Epithelial cell of esophagus (primary cell): ENCODE results near the gene DNAH6.

Source experiments
- DNase-seq: peaks from one replicate; pipeline ENCODE4 v3.0.0; 2010; ENCODE audit warnings: low read depth
- H3K4me3 ChIP-seq: 2 replicates; pipeline ENCODE4 v1.5.1; 2011; ENCODE audit warnings: mild to moderate bottlenecking, low read length, control low read depth
- TF ChIP-seq, protein P1 (sequence below): IDR thresholded peaks from 2 replicates; pipeline ENCODE4 v1.5.1; 2011; ENCODE audit warnings: low read depth, mild to moderate bottlenecking, low read length, control low read depth, inconsistent platforms; ENCODE audit not compliant: insufficient read depth; ENCODE audit errors: missing control alignments

Gene DNAH6

DNA sequence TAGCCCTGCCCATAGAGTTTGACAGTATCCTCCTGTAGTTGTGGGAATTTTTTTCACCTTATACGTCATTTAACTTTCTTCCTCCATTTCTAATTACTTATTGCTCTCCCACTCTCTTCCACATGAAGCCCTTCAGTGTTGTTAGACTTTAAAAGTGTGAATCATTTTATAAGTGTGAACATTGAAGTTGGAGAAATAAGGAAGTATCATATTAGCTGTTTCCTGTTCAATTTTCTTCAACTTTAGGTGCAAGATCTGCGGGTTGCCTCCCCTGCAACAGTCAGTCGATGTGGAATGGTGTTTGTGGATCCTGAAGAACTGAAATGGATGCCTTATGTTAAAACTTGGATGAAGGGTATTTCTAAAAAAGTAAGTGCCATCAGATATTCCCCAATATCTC, 138.1 kb downstream of the DNAH6 start:
- TF ChIP-seq, protein P1, sequence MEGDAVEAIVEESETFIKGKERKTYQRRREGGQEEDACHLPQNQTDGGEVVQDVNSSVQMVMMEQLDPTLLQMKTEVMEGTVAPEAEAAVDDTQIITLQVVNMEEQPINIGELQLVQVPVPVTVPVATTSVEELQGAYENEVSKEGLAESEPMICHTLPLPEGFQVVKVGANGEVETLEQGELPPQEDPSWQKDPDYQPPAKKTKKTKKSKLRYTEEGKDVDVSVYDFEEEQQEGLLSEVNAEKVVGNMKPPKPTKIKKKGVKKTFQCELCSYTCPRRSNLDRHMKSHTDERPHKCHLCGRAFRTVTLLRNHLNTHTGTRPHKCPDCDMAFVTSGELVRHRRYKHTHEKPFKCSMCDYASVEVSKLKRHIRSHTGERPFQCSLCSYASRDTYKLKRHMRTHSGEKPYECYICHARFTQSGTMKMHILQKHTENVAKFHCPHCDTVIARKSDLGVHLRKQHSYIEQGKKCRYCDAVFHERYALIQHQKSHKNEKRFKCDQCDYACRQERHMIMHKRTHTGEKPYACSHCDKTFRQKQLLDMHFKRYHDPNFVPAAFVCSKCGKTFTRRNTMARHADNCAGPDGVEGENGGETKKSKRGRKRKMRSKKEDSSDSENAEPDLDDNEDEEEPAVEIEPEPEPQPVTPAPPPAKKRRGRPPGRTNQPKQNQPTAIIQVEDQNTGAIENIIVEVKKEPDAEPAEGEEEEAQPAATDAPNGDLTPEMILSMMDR, result no peak
- no peak for DNase-seq
- H3K4me3 ChIP-seq, result no peak overlapping the region

DNA sequence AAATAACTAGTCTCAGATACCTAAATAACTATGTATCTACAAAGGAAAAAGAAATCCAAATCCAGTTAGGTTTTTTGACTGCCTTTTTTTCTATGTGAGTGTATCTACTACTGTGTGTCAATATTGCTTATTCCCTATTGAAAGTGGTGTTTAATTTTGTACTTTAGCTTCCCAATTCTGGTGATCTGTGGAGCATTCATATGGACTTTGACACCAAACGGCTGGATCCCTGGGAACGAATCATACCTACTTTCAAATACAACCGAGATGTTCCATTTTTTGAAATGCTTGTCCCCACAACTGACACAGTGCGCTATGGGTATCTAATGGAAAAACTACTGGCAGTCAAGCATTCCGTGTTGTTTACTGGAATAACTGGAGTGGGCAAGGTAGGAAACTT, 152.8 kb downstream of the DNAH6 start:
- DNase-seq, result no peak
- H3K4me3 ChIP-seq, result no peak overlapping the region
- TF ChIP-seq, protein P1, result no peak

DNA sequence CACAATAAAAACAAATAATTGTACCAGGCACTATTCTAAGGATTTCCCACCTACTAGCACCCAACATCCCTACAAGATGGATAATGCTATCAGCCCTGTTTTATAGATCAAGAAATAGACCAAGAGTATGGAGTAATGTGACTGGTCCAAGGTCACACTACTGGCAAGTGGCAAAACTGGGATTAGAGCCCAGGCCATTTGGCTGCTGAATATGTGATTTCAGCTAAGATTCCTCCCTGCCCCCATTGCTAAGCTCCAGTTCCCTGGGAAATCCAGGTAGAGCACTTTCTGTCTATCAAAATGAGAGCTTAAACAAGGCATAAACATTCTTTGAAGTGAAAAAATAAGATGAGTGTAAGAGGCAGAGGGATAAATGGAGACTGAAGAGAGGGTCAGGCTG, 157.8 kb downstream of the DNAH6 start:
- TF ChIP-seq, protein P1, result no peak
- DNase-seq, result no peak
- H3K4me3 ChIP-seq, result no peak overlapping the region

DNA sequence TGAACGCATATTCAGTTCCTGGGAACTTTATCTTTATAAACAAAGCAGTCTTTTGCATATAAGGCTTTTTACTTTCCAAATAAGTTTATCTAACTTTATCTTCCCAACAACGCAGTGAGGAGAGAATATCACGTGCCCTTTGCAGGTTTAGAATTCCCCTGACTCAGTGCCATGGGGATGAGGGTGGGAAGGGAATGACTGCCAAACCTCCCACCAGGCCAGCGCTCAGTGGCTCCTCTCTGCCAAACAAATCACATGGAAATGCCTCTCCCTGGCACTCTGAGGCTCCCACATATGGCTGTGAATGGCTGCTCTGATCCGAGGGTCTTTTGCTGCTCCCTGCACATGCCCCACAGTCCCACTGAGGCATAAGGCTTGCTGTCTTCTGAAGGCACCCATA, 158.3 kb downstream of the DNAH6 start:
- H3K4me3 ChIP-seq, result no peak overlapping the region
- TF ChIP-seq, protein P1, result no peak
- no peak for DNase-seq

- TF ChIP-seq, protein P1, result no peak
- no peak overlapping the region for H3K4me3 ChIP-seq
- no peak for DNase-seq
Observed at GRCh38 chr2:84676295-84676694, 160.0 kb downstream of the DNAH6 start.

DNA sequence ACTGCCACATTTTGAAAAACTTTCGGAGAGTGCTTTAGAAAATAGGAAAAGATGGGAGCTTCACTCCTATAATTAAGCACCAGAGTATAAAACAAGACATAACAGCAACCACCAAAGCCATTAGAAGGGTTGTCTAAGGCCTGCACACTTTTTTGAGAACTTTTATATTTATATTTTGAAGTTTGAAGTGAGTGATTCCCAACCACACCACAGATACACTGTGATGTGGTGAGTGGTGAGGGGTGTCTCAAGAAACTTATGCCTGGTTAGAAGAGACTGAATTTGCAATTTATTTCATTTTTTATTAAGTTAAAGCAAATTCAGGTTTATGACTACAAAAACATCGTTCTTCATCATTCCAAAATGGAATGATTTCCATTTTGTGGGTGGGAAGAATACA, 161.9 kb downstream of the DNAH6 start:
- DNase-seq, result no peak
- TF ChIP-seq, protein P1, result no peak
- H3K4me3 ChIP-seq, result no peak overlapping the region

- DNase-seq, result no peak
- no peak overlapping the region for H3K4me3 ChIP-seq
- TF ChIP-seq, protein P1, result no peak
Observed at GRCh38 chr2:84686783-84687476, 170.6 kb downstream of the DNAH6 start.
